GM18907 (cell line): ENCODE data around the gene PAX9.

Source experiments
- ATAC-seq: cut with Tn5 transposase; IDR thresholded peaks from one replicate; pipeline ENCODE4 v1.9.1; 2021; ENCODE audit warnings: mild to moderate bottlenecking, moderate library complexity; ENCODE audit not compliant: unreplicated experiment

PAX9 gene

DNA sequence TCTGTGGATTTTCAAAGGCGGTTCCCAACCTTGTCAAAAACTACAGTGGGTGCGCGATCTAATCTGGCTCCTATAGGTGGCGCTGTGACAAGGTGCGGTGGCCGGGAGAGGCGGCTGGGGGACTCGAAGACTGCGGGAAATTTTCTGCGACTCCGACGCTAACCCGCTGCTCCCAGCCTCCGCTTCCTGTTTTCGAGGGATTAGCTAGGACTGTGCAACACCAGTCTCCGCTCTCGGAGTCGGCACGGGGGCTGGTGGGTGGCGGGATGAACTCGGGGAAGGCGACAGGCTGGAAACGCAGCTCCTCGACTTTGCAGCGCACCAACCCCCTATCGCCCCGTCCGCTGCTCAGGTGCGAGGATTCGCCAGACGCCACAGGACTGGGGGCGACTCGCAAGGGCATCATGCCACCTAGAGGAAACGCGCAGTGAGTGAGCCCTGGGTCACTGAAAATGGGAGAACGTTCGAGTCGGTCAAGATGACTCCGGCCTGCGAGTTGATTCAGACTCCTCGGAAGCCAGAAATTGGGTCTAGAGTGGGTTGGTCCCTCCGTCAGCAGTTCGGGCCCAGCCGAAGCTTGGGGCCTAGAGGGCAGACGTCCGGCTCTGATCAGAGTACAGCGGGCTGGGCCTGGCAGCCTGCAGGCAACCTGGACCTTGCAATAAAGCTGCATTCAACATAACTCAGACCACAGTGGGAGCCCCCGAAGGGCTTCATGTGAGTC lies 5.5 kb upstream of the PAX9 start:
- no peak for ATAC-seq

DNA sequence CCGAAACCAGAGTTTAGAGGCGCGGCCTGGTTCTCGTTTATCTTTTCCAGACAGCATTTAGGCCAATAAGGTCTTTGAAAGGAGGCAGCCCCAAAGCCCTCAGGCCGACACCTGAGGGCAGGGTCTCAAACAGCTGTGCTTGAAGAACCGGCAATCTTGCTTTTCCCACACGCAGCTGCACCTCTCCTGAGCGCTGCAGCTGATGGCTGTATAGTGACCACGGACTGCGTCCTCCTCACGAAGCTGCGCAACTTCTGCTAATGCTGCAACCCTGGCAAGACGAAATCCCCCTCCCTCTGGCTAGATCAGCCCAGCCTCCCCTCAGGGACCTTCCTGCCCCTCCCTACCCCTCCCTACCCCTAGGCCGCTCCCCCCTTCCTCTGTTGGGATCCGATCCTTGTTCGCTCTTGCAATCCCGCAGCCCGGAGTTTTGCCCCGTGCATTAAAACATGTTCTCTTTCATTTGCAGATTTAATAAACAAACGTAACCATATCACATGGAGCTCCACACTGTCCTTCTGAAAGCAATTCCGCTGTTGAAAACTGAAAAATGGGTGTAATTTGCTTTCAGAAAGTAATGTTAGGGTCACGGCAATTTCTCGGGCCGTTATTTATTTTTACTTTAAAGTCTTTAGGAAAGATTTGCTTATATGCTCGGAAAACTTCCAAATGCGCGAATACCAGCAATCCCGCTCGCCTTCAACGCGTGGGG lies 4.8 kb upstream of the PAX9 start:
- ATAC-seq, result no peak

DNA sequence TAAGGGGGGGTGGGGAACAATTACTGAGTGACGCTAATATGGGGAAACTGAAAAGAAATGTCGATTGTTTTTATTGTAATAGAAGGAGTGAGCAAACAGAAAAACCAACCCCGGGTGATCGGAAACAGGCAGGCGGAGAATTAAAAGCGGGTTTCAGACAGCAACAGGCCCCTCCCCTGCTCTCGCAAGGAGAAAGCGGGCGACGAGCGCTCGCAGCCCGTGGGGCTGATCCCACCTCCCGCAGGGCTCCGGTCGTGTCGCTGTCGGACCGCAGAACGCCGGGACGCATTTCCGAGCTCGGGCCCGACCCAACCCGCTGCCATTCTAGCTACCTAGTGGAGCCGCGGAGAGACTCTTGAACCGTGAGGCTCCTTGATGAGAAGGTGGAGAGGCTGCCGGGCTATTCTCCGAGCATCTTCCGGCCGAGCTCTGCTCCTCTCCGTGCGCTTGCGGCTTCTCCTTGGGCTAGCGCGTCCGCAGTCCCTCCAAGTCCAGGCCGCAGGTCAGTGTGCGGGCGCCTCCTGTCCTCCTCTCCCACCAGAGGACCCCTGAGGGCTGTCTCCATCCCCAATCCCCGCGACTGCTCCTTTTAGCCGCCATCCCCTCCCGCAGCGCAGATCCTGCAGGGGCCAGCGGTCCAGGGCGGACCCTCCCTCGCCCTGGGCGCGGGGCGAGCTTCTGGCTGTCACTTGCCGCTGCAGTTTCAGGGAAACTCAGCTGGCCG lies 4.1 kb upstream of the PAX9 start:
- no peak for ATAC-seq

DNA sequence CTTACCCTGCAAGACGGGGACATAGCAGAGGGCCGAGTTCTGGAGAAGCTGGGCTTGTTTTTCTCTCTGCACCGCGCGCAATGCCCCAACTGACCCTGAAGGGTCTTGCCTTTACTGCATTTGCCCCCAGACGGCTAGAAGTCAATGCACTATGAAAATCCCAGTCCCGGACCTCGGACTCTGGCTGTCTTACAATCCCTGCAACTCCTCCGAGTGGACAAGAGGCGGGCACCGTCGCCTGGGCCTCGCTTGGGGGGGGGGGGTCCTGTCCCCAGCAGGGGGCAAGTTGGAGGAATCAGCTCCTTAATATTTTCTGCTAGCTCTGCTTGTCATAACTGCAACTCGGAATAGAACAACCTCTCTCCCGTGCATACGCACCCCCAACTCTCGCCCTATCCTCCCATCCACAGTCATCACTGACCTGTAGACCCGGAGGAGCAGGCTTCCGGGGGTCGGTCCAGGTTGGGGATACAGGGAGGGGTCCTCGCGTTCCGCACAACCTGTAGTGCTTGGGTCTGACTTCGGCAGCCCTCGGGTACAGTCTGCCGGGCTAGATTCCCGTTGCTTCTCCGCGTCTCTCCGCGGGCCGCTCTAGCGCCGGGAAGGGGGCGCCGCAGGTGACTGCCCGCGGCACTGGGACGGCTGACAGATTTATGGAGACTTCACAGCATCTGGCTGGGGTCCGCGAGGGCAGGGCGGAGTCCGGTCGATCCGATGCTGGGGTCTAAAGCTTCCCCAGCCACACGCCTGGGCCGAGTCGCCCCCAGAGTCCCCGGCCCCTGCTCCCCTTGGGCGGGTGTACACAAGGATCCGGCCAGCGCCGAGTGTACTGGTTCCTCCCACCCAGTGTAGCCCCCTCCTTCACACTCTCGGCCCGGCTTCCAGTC lies 3.3 kb upstream of the PAX9 start:
- no peak for ATAC-seq

DNA sequence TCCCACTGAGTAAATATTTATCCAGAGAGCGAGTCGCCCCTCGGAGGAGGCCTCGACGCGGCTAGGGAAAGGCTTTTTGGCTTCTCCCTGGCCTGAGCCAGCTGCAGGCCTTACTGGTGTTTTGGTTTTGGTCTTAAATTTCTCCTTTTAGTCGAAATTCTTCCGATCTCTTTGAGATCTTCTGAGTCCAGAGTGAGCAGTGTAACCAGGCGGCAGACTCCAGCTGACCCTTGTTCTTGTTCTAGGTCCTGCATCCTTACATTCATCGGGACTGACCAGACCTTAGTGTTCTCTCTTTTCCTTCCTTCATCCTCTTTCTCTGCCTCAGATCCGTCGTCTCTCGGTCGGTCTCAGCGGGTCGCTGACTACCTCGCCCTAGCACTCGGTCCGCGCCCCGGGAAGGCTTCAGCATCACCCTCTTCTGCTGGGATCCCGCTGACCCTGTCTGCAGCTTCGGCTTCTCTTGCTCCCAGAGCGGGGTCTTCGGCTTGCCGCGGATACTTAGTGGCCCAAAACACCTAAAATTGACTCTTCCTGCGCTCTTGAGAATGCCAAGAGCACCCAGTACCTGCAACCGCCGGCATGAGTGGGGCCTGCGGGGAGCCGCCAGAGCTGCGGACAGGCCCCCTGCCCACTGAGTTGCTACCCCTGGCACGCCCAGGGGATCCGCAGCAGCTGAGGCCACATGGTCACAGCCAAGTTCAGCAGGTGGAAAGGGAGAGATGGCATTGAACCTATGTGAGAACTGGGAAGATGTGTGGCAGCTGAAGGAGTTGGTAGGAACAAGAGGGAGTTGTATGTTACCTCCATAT lies 2.4 kb upstream of the PAX9 start:
- no peak for ATAC-seq

DNA sequence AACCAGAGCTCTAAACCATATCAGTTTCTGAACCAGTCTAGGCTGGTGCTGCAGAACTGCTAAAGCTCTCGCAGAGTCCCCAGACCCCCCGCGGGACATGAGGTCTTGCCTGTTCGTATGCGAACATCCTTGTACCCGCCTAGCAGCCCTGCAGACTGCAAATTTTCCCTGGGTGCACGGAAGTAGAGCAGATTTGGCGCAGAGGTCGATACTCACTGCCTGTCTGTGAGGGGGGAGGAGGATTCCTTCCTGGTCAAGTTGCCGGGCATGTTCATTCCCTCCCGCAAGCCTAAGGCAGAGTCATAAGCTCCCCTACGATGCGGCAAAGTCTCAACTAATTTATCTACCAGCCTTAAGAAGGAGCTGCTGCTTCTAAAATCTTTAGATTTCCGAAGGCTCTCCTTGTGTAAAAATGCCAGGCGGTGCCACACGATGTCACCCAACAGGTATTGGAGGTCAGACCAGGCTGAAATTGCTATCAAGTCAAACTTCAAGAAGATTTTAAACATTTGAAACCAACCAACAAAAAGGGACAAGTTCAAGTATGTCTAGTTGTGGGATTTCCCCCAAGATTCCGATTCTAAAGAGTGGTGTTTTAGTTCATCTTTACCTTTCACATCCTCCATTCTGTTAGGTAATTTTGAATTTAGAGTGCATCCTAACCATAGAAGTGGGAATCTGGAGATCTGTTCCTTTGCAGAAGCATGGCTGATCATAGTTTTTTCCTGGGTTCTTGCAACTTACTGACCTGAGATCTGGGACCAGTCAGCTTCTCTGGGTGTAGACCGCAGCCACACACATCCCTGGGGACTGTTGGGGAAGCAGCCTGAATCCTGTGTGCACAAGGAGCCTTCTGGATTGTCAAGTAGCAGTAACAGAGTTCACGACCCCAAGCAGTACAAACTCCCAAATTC lies 1.6 kb upstream of the PAX9 start:
- no peak for ATAC-seq

DNA sequence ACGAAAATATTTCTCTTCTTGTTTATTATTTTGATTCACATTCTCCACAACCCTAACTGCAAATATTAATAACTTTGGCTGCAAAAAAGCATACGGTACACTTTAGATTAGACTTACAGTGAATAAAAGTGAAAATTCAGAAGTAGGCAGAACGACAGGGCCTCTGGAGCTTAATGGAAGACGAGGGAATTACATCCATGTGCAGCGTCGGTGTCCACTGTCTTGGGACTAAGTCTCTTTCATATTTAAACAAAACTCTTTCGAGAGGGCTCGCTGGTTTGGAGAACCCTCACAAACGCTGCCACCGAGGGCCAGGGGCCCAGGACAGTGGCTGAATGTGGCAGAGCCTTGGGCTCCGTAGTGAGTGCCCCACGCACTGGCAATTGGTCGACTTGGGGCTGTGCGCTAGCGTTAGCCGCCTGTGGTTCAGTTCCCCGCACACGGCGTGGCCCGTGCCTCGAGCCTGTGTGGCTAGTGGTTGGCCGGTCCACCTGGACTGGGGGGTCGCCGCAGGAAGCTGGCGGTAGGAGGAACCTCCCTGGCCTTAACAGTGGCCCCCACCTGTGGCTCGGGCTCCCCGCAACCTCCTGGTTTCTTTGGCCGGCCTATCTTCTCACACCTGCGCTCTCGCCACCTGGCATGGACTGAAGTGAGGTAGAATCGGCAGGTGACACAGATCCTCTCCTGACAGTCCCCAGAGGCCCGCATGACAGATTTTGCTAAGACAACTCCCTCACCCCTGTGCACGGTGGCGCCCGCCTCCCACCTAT lies 739 bp upstream of the PAX9 start:
- ATAC-seq, result no peak

DNA sequence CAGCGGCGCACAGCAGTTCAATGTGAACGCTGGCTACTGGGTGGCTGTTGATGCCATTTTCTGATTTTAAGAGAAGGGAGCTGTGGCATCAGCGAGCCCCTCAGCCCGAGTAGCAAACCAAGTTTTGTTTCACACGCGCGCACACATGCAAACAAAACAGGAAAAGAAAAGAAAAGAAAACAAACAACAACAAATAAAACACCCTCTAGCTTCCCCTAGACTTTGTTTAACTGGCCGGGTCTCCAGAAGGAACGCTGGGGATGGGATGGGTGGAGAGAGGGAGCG lies 540 bp downstream of the PAX9 start:
- no peak for ATAC-seq

DNA sequence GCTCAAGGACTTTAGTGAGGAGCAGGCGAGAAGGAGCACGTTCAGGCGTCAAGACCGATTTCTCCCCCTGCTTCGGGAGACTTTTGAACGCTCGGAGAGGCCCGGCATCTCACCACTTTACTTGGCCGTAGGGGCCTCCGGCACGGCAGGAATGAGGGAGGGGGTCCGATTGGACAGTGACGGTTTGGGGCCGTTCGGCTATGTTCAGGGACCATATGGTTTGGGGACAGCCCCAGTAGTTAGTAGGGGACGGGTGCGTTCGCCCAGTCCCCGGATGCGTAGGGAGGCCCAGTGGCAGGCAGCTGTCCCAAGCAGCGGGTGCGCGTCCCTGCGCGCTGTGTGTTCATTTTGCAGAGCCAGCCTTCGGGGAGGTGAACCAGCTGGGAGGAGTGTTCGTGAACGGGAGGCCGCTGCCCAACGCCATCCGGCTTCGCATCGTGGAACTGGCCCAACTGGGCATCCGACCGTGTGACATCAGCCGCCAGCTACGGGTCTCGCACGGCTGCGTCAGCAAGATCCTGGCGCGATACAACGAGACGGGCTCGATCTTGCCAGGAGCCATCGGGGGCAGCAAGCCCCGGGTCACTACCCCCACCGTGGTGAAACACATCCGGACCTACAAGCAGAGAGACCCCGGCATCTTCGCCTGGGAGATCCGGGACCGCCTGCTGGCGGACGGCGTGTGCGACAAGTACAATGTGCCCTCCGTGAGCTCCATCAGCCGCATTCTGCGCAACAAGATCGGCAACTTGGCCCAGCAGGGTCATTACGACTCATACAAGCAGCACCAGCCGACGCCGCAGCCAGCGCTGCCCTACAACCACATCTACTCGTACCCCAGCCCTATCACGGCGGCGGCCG lies 1.1 kb downstream of the PAX9 start:
- ATAC-seq, result no peak

DNA sequence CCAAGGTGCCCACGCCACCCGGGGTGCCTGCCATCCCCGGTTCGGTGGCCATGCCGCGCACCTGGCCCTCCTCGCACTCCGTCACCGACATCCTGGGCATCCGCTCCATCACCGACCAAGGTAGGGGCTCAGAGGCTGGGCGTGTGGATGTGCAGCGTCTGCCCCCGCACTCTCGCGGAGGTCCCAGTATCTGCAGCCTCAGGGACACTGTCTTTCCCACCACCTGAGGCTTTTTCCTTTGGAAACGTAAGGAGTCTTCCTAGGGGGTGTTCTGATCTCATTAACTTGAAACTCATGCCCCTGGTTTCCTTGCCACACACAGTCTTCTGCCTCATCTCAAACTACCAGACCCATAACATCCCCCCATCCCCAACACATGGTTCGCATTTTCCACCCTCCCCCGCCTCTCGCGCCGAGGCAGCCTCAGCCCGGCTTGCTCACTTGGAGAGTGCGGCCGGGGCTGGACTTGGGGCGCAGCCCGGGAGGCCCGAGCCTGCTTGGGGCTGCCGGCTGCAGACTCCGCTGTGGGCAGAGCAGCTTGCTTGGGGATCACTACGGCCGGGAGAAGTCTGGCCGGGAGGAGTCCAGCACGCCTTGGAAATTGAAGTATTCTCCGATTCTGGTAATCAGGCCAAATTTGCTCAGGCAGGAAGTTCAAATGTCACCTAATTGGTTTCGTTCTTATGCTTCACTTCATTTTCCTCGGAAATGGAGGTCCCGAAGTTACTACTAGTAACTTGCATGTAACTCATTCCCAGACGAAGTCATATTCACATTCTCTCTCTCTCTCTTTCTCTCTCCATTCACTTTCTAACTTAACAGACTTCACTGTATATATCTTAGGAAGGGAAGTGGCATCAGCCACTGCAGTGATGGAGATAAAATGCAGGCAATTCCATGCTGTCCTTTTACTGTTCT lies 2.0 kb downstream of the PAX9 start:
- ATAC-seq, result no peak

DNA sequence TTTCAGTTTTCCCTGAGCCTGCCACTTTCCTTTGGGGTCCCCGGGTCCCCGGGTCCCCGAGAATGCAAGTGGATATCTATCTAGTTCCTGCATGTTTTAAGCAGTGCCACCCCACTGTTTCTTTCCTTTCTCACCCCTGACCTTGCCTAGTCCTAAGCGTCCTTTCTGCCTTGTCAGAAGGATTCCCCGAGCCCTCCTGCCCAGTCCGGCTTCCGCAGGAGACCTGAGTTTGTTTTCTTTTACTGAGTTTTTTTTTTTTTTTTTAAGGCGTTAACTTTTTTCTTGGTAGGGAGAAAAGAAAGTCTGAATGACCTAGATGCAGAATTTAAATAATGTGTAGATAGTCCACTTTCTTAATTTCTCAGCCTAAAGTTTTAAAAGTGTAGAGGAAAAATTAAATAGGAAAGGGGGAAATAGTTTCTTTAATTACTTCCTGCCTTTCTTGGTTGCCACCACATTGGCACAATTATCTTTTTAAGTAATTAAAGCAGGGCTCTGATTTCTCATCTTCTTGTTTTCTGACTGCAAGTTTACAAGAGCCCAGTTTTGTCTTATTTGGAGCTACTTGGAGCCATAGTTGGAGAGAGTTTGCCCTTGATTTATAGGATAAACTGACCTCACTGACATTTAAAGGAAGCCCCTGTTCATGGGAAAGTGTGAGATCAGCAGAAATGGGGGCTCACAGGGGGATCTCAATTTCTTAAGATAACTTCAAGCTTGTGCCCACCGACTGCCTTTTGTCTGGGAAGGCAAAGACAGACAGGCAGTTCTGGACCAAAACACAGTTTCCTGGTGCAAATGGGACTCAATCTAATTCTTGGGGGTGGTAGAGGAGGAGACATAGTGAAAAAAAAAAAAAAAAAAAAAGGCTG lies 2.9 kb downstream of the PAX9 start:
- no peak for ATAC-seq

DNA sequence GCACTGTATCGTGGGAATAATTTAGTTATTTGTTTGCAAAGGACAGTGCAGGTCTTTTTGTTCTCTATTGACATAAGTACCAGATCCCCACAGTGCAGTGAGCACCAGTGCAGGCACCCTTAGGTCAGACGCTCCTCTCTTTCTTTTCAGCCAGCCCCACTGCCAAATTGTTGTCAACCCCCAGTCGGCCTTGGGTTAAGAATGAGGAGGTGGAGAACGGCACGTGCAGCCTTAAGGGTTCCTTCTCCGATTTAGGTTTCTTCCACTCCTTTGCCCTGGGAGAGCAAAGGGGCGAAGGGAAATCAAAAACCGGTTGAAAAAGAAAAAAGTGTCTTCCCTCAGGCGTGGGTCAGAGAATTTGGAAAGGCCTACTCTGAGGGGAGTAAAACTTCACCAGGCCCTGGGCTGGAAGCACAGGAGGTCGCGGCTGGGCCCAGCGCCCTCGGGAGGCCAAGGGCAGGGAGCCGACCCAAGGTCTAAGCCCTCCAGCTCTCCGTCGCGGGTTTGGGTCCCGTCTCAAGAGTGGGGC lies 4.3 kb downstream of the PAX9 start:
- no peak for ATAC-seq

DNA sequence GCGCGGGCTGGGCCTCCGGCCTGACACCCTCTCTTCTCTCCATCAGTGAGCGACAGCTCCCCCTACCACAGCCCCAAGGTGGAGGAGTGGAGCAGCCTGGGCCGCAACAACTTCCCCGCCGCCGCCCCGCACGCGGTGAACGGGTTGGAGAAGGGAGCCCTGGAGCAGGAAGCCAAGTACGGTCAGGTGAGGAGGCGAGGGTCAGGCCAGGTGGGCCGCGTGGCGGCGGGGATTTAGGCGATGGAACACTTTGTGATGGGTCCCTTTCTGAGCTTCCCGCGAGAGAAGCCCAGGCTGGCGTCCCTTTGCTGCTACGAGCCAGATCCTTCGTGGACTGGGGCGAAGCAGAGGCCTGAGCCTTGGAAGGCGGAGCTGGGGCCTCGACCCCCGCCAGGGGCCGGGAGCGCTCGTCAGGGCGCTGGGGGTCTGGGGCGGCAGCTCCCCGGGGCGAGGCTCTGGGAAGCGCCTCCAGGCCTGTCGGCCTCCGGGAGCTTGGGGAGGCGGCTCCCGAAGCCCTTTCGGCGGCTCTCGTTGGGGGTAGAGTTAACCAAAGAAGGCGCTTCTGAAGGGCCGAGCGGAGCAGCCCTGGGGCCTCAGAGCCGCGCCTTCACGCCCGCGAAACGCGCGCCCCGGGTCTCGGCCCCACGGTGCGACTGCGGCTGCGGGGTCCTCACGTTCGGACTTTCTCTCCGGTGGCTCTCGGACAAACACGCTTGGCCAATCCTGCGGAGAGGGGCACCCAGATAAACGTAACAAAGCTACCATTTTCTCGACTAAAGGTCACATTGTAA lies 5.0 kb downstream of the PAX9 start:
- no peak for ATAC-seq

DNA sequence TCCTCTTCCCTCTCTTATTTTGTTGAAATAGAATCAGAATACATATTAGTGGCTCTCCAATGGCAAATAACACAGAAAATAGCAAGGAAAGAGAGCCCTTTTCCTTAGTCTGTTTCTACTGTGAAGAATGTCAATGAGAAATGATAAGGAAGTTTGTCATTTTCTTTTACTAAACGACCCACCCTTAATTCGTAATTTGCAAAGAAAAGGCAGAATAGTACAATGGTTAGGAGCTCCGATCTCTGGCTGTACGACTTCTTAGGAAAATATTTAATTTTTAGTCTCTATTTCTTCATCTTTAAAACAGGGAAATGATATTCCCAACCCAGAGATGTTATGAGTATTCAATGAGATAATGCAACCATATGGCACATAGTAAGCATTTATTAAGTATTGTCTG lies 6.0 kb downstream of the PAX9 start:
- no peak for ATAC-seq

DNA sequence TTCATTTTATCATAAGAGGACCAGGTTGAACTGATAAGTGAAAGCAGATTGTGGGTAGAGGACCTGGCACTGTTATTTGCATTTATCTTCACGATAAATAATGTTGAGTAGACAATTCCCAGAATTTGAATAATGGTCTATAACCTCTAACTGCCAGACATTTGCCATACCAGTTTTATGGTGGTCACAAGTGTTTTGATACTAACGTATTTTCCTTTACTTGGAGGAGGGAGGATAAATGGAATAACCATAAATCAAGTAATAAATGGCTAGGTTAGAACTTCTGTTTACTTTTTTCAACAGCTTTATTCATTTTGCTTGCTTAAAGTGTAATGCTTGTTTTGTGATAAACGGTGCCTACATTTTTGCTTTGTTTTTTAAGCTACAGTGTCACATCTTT lies 9.5 kb downstream of the PAX9 start:
- no peak for ATAC-seq
